Measurements from ENCODE around the gene L3MBTL4. TPM values are rescaled to one million over a fixed set of nuclear protein-coding genes. Genes with fewer than 3 reads are reported as not detected.

Gene L3MBTL4
- total and polyA plus RNA-seq, 7 donors: 0.04 to 1.3 (median 0.22) TPM

GRCh38 chr18:6315517-6316331 is 99.0 kb downstream of the L3MBTL4 start:
- H3K4me1 ChIP-seq: no peaks in the 10 kb centered on the region

DNA sequence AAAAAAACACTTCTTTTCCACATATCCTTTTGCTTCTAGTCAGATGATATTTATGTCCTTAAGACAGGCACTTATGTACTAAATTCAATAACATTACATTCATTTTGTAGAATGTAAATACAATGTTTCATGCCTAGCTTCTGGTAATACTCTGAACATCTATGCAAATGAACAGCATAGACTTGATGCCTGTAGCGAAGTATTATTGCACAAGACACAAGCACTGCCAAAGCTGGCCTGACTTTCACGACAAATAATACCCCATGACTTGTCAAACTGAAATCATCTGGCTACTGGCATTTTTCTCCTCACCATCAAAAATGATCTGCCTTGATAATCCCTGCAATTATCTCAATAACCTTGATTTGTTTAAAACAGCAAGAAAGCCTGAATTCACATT is 101.3 kb downstream of the L3MBTL4 start:
- Histone ChIP-seq H3K4me3 (no peak overlapping the region), H3K27me3 (ENCODE audit: insufficient read depth in 3 of 3, low read length in 2 of 3) (no peaks in the 10 kb centered on the region), H3K36me3 (ENCODE audit: insufficient read depth in 1 of 2, low read depth in 1 of 2) (no peaks in the 10 kb centered on the region), H3K9me3 (no peaks in the 10 kb centered on the region), H3K27ac (no peak overlapping the region), H3K4me1 (no peaks in the 10 kb centered on the region)
- WGBS, 3 donors: 23 to 46% (median 28%) methylated on average over 2 of the region's 2 CpGs
- ATAC-seq (no peak), DNase-seq (no peak)
- TF ChIP-seq, protein P1, sequence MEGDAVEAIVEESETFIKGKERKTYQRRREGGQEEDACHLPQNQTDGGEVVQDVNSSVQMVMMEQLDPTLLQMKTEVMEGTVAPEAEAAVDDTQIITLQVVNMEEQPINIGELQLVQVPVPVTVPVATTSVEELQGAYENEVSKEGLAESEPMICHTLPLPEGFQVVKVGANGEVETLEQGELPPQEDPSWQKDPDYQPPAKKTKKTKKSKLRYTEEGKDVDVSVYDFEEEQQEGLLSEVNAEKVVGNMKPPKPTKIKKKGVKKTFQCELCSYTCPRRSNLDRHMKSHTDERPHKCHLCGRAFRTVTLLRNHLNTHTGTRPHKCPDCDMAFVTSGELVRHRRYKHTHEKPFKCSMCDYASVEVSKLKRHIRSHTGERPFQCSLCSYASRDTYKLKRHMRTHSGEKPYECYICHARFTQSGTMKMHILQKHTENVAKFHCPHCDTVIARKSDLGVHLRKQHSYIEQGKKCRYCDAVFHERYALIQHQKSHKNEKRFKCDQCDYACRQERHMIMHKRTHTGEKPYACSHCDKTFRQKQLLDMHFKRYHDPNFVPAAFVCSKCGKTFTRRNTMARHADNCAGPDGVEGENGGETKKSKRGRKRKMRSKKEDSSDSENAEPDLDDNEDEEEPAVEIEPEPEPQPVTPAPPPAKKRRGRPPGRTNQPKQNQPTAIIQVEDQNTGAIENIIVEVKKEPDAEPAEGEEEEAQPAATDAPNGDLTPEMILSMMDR (IDR thresholded peaks at IDR 0.05): no peak
- intact Hi-C loops (cut with DNase I): loop anchor here in 1 of 2 donors (10.0 kb wide), 1 partner anchor 1799 kb away; no protein-coding TSS in a partner anchor

More at GRCh38 chr18:6315517-6316331, 99.0 kb downstream of the L3MBTL4 start:
- Histone ChIP-seq H3K36me3 (ENCODE audit: insufficient read depth in 1 of 2, low read depth in 1 of 2) (no peaks in the 10 kb centered on the region), H3K27me3 (ENCODE audit: insufficient read depth in 3 of 3, low read length in 2 of 3) (no peaks in the 10 kb centered on the region), H3K4me3 (no peak overlapping the region), H3K27ac (no peak overlapping the region), H3K9me3 (no peaks in the 10 kb centered on the region)
- intact Hi-C loops (cut with DNase I): loop anchor here in 1 of 2 donors (10.0 kb wide), 1 partner anchor 1801 kb away; no protein-coding TSS in a partner anchor
- DNase-seq (no peak), ATAC-seq (no peak)
- 58 to 69% (median 66%) methylated on average over 10 of the region's 10 CpGs for WGBS, 3 donors
- TF ChIP-seq, protein P1 (IDR thresholded peaks at IDR 0.05): no peak

DNA sequence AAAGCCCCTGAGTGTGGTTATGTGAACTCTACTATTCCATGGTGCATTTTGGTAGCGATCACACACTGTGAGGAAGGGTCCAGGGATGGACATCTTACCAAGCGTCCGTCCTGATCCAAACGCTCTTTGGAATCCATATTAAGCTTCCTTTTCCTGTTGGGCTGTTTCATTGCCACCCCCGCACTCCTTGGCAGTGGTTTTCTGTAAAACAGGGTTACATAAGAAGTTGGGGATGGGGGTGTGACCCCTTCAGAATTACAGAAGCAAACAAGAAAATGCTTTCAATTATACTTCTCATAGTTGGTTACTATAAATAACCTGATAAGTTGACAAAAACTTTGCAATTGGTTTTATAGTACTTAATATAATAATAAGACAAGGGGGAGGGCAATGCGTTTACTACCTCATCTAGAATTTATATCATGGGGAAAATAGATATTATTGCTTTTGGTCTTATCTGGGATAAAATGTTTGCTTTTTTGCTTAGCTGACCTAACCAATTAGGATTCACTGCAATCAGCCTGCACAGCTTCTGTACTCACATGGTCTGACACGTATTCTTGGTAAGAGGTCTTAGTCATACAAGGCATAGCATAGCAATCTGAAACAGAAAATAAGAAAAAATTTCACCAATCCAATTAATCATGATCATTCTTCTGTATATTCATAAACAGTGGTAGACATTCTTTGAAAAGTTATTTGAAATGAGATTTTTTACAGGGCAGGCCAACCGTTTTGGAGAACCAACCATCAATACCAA is 103.1 kb downstream of the L3MBTL4 start:
- 85 to 89% (median 86%) methylated on average over 8 of the region's 8 CpGs for WGBS, 3 donors
- Histone ChIP-seq H3K27me3 (ENCODE audit: insufficient read depth in 3 of 3, low read length in 2 of 3) (no peaks in the 10 kb centered on the region), H3K27ac (no peak overlapping the region), H3K4me3 (no peak overlapping the region), H3K9me3 (no peaks in the 10 kb centered on the region), H3K4me1 (no peaks in the 10 kb centered on the region), H3K36me3 (ENCODE audit: insufficient read depth in 1 of 2, low read depth in 1 of 2) (no peaks in the 10 kb centered on the region)
- TF ChIP-seq, protein P1 (IDR thresholded peaks at IDR 0.05): no peak
- DNase-seq: no peak
- intact Hi-C loops (cut with DNase I): loop anchor here in 1 of 2 donors (10.0 kb wide), 1 partner anchor 1797 kb away; no protein-coding TSS in a partner anchor
- ATAC-seq: no peak

DNA sequence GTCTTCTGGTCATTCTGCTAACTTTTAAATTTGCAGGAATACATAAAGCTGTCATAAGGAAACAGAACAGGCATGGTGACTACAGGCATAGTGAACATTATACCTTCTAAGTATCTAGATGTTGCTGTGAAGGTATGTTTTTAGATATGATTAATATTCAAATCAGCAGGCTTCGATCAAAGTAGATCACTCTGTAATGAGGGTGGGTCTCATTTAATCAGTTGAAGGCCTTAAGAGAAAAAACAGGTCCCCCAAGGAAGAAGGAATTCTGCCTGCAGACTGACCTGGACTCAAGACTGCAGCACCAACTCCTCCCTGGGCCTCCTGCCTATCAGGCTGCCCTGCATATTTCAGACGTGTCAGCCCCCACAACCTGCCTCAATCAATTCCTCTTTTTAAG is 104.0 kb downstream of the L3MBTL4 start:
- no peak for DNase-seq
- no peaks in the 10 kb centered on the region for H3K9me3 ChIP-seq
- intact Hi-C loops (cut with DNase I): loop anchor here in 1 of 2 donors (10.0 kb wide), 1 partner anchor 1796 kb away; no protein-coding TSS in a partner anchor
- H3K4me1 ChIP-seq: no peaks in the 10 kb centered on the region
- no peaks in the 10 kb centered on the region for H3K27me3 ChIP-seq (ENCODE audit: insufficient read depth in 3 of 3, low read length in 2 of 3)
- no peak overlapping the region for H3K4me3 ChIP-seq
- H3K36me3 ChIP-seq (ENCODE audit: insufficient read depth in 1 of 2, low read depth in 1 of 2): no peaks in the 10 kb centered on the region
- no peak for ATAC-seq
- WGBS, 3 donors: 83 to 85% (median 84%) methylated on average over 2 of the region's 2 CpGs
- no peak overlapping the region for H3K27ac ChIP-seq
- TF ChIP-seq, protein P1 (IDR thresholded peaks at IDR 0.05): no peak
